GM21528 (cell line): ENCODE data around the gene JMJD6.
"Not testable (repeated sequence)": the region's sequence is repeated elsewhere in the genome, so short reads cannot be mapped to it uniquely, and the experiment has no call there.

Source experiments
- ATAC-seq: cut with Tn5 transposase; IDR thresholded peaks from one replicate; pipeline ENCODE4 v1.9.1; 2021; ENCODE audit warnings: mild to moderate bottlenecking, moderate library complexity; ENCODE audit not compliant: unreplicated experiment, low FRiP score

The JMJD6 gene

GRCh38 chr17:76726231-76726775 is at the start of gene JMJD6:
Gene JMJD6 (minus strand): TSS chr17:76726606. CDS start chr17:76726475, 131 bp downstream.
- ATAC-seq, result peak; percentile 70

- ATAC-seq, result no peak
Observed at GRCh38 chr17:76775021-76775600, 48.7 kb upstream of the JMJD6 start.

- no peak for ATAC-seq
Observed at GRCh38 chr17:76772842-76773525, 46.6 kb upstream of the JMJD6 start.

- ATAC-seq, result no peak
Observed at GRCh38 chr17:76758570-76758969, 32.2 kb upstream of the JMJD6 start.

GRCh38 chr17:76757256-76757655 is 30.9 kb upstream of the JMJD6 start:
- ATAC-seq, result no peak

- ATAC-seq, result no peak
Observed at GRCh38 chr17:76755285-76755684, 28.9 kb upstream of the JMJD6 start.

GRCh38 chr17:76753061-76753961 is 26.9 kb upstream of the JMJD6 start:
- no peak for ATAC-seq

GRCh38 chr17:76752006-76752405 is 25.6 kb upstream of the JMJD6 start:
- ATAC-seq, result no peak

GRCh38 chr17:76751416-76751993 is 25.1 kb upstream of the JMJD6 start:
- ATAC-seq, result no peak

- ATAC-seq, result no peak
Observed at GRCh38 chr17:76748657-76749056, 22.3 kb upstream of the JMJD6 start.

GRCh38 chr17:76747716-76748363 is 21.4 kb upstream of the JMJD6 start:
- ATAC-seq, result no peak

GRCh38 chr17:76745785-76746184 is 19.4 kb upstream of the JMJD6 start:
- ATAC-seq, result not testable (repeated sequence)

- no peak for ATAC-seq
Observed at GRCh38 chr17:76744747-76745146, 18.3 kb upstream of the JMJD6 start.

GRCh38 chr17:76742958-76743357 is 16.6 kb upstream of the JMJD6 start:
- ATAC-seq, result no peak

- ATAC-seq, result no peak
Observed at GRCh38 chr17:76740329-76741118, 14.1 kb upstream of the JMJD6 start.

- ATAC-seq, result not testable (repeated sequence)
Observed at GRCh38 chr17:76739568-76740115, 13.2 kb upstream of the JMJD6 start.

- ATAC-seq, result no peak
Observed at GRCh38 chr17:76738468-76738850, 12.1 kb upstream of the JMJD6 start.

GRCh38 chr17:76737676-76738467 is 11.5 kb upstream of the JMJD6 start, which contains the start of gene MFSD11:
Gene MFSD11 (plus strand): TSS chr17:76738119. CDS start chr17:76738353, 234 bp downstream.
- ATAC-seq, result peak; percentile 62
